Activated naive CD4-positive, alpha-beta T cell treated with anti-CD3 and anti-CD28 coated beads, Interleukin-2, amount 10 ng/mL, durations not matched to agents 7 days and 5 days (primary cell): ENCODE measurements around the gene CNTN2.

Source experiments
- CTCF ChIA-PET: fragments of 350-600 bp; sonication (Branson Sonifier 250); formaldehyde crosslinking; loops from one replicate; lab custom pipeline; 2021; ENCODE audit warnings: antibody characterized with exemption; lab: Charles Lee
- DNase-seq: peaks from one replicate; pipeline ENCODE4 v3.0.0-alpha.2; 2020
- H3K27ac Mint-ChIP-seq: one replicate; pipeline ENCODE4 v1.8.0; 2021; ENCODE audit warnings: mild to moderate bottlenecking, moderate library complexity, mixed read lengths
- H3K27me3 Mint-ChIP-seq: one replicate; pipeline ENCODE4 v1.8.0; 2021; ENCODE audit warnings: mild to moderate bottlenecking, mixed read lengths
- H3K36me3 Mint-ChIP-seq: one replicate; pipeline ENCODE4 v1.8.0; 2021; ENCODE audit warnings: mixed read lengths
- H3K4me1 Mint-ChIP-seq: one replicate; pipeline ENCODE4 v1.8.0; 2021; ENCODE audit warnings: mixed read lengths
- H3K4me3 Mint-ChIP-seq: one replicate; pipeline ENCODE4 v1.8.0; 2021; ENCODE audit warnings: mild to moderate bottlenecking, moderate library complexity, mixed read lengths
- H3K9me3 Mint-ChIP-seq: one replicate; pipeline ENCODE4 v1.8.0; 2021; ENCODE audit warnings: mixed read lengths

The CNTN2 gene

GRCh38 chr1:205064741-205065316 is 21.8 kb downstream of the CNTN2 start:
- H3K4me1 Mint-ChIP-seq, result no peaks in the 10 kb centered on the region
- no peaks in the 10 kb centered on the region for H3K9me3 Mint-ChIP-seq
- CTCF ChIA-PET, result no interaction called here
- H3K4me3 Mint-ChIP-seq, result no peak overlapping the region
- DNase-seq, result peak; percentile 8
- H3K27ac Mint-ChIP-seq, result no peak overlapping the region
- peaks cover 12% of the 10 kb centered on the region for H3K27me3 Mint-ChIP-seq
- no peaks in the 10 kb centered on the region for H3K36me3 Mint-ChIP-seq

DNA sequence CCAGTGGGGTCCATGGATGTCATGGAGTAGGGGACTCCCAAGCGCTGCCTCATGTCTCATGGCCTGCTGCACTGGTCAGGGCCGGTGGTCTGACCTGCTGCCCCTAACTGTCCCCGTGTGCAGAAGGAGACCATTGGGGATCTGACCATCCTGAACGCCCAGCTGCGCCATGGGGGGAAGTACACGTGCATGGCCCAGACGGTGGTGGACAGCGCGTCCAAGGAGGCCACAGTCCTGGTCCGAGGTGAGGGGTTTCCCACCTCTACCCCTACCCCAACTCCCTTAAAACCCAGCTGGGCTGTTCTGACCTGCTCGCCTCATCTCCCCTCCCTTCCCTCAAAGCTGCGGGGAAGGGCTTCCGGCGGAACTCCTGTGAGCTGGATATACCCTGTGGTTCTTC is 22.7 kb downstream of the CNTN2 start:
- H3K27me3 Mint-ChIP-seq, result peaks cover 12% of the 10 kb centered on the region
- H3K4me1 Mint-ChIP-seq, result no peaks in the 10 kb centered on the region
- no peaks in the 10 kb centered on the region for H3K9me3 Mint-ChIP-seq
- H3K36me3 Mint-ChIP-seq, result no peaks in the 10 kb centered on the region
- no peak for DNase-seq
- CTCF ChIA-PET, result interaction anchor here (1.3 kb wide), 1 partner anchor 24 kb away, joined by 3 read pairs; no protein-coding TSS in a partner anchor
- no peak overlapping the region for H3K27ac Mint-ChIP-seq
- no peak overlapping the region for H3K4me3 Mint-ChIP-seq

DNA sequence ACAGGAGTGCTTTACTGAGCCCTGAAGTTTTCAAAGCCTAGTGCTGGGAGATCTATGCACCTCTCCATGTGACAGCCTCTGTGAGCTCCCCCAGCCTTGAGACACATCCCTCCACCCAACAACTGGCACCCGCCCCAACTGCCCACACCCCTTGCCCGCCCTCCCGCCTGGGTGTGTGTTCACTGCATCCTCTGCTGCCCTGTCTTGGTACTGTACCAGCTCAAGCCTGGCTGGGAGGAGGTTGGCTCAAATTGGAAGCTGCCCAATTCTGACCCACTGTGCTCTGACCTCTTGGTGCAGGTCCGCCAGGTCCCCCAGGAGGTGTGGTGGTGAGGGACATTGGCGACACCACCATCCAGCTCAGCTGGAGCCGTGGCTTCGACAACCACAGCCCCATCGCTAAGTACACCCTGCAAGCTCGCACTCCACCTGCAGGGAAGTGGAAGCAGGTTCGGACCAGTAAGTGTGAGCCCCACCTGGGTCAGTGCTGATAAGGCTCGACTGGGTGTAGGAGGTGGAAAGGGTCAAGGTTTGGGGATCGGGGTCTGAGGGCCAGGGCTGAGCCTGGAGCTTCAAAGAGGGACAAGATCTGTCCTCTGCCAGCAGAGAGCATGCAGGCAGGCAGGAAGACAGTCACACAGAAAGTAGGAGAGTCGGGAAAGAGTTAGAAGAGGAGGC is 23.3 kb downstream of the CNTN2 start:
- Mint-ChIP-seq H3K4me3 (no peak overlapping the region), H3K36me3 (no peaks in the 10 kb centered on the region), H3K9me3 (no peaks in the 10 kb centered on the region), H3K4me1 (no peaks in the 10 kb centered on the region), H3K27me3 (peaks cover 12% of the 10 kb centered on the region), H3K27ac (no peak overlapping the region)
- no peak for DNase-seq
- CTCF ChIA-PET, result interaction anchor here (0.7 to 1.3 kb wide), 2 partner anchors 23 to 101 kb away, joined by 3 read pairs; no protein-coding TSS in a partner anchor

GRCh38 chr1:205067031-205067430 is 24.0 kb downstream of the CNTN2 start:
- Mint-ChIP-seq H3K27ac (no peak overlapping the region), H3K4me3 (no peak overlapping the region), H3K4me1 (no peaks in the 10 kb centered on the region), H3K27me3 (peaks cover 12% of the 10 kb centered on the region), H3K36me3 (no peaks in the 10 kb centered on the region), H3K9me3 (no peaks in the 10 kb centered on the region)
- CTCF ChIA-PET, result interaction anchor here (0.7 to 1.3 kb wide), 2 partner anchors 22 to 102 kb away, joined by 3 read pairs; no protein-coding TSS in a partner anchor
- no peak for DNase-seq

DNA sequence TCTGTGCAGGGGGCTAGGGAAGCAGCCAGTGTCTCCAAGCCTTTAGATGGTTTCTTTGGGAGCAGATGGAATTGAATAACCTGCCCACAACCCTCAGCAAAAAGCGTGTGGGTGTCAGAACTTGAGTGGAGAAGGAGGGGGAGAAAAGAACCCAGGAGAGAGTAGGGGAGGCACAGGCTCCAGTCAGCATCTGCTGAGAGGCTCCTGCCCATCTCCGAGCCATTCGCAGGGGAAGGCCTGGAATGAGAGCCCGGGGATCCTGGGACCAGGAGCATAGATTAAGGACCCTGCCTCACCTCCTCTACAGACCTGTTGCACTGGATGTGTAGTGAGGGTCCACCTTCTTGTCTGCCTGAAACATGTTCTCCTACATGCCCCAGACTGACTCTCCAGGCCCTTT is 25.0 kb downstream of the CNTN2 start:
- Mint-ChIP-seq H3K36me3 (no peaks in the 10 kb centered on the region), H3K4me3 (no peak overlapping the region), H3K4me1 (no peaks in the 10 kb centered on the region), H3K9me3 (no peaks in the 10 kb centered on the region), H3K27me3 (peaks cover 8% of the 10 kb centered on the region), H3K27ac (no peak overlapping the region)
- CTCF ChIA-PET, result interaction anchor here (1.0 kb wide), 1 partner anchor 42 kb away, joined by 3 read pairs; no protein-coding TSS in a partner anchor
- DNase-seq, result peak; percentile 6

DNA sequence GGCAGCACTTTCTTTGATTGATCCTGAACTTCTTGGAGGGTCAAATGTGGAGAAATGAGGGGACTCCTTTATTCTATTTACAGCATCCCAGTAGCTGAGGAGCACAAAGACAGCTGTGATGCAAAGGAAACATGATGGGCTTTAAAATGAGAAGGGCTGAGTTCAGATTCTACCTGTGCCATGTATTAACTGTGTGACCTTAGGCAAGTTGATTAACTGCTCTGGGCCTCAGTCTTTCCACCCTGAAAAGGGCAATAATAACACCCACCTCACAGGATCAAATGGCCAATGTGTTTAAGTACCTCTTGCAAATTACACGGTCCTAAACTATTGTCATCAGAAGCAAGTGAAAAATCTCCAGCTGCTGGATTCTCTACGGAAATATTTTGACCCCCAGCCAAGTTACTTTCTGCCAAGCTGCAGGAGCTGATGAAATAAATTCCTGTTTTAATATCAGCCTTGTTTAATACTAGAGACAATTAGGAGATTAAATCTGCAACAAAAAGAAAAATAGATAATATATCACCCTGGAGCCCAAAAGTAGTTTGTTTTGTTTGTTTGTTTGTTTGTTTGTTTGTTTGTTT is 25.5 kb downstream of the CNTN2 start:
- no peak overlapping the region for H3K27ac Mint-ChIP-seq
- H3K4me1 Mint-ChIP-seq, result no peaks in the 10 kb centered on the region
- no peak overlapping the region for H3K4me3 Mint-ChIP-seq
- H3K36me3 Mint-ChIP-seq, result no peaks in the 10 kb centered on the region
- peaks cover 6% of the 10 kb centered on the region for H3K27me3 Mint-ChIP-seq
- H3K9me3 Mint-ChIP-seq, result no peaks in the 10 kb centered on the region
- peak; percentile 3 for DNase-seq
- CTCF ChIA-PET, result interaction anchor here (0.5 to 1.0 kb wide), 2 partner anchors 41 to 92 kb away, joined by 3 read pairs; no protein-coding TSS in a partner anchor

DNA sequence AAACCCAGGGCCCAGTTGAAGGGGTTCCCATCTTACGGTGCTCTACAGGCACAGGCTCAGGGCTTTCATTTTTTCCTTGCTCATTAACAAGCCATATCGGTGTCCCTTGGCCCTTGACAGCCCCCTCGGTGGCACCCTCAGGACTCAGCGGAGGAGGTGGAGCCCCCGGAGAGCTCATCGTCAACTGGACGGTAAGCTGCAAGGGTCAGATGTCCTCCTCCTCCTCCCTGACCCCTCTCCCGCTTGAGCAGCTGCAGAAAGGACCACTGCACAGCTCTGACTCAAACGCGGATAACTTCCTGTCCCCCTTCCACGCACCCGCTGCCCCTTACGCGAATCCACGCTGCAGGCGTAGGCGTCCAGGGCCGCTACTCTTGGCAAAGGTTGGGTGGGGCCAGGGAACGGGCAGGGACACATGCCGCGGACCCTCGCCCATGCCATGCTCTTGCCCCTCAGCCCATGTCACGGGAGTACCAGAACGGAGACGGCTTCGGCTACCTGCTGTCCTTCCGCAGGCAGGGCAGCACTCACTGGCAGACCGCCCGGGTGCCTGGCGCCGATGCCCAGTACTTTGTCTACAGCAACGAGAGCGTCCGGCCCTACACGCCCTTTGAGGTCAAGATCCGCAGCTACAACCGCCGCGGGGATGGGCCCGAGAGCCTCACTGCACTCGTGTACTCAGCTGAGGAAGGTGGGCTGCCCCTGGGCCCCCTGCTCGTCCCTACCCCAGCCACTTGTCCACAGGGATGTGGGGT is 26.5 kb downstream of the CNTN2 start:
- no peaks in the 10 kb centered on the region for H3K9me3 Mint-ChIP-seq
- H3K36me3 Mint-ChIP-seq, result no peaks in the 10 kb centered on the region
- peak; percentile 15 for DNase-seq
- no peak overlapping the region for H3K27ac Mint-ChIP-seq
- peaks cover 6% of the 10 kb centered on the region for H3K27me3 Mint-ChIP-seq
- H3K4me3 Mint-ChIP-seq, result no peak overlapping the region
- H3K4me1 Mint-ChIP-seq, result no peaks in the 10 kb centered on the region
- CTCF ChIA-PET, result interaction anchor here (7.7 kb wide), 1 partner anchor 7 kb away, joined by 56 read pairs; no protein-coding TSS in a partner anchor

- Mint-ChIP-seq H3K27me3 (peaks cover 11% of the 10 kb centered on the region), H3K4me3 (no peak overlapping the region), H3K36me3 (no peaks in the 10 kb centered on the region), H3K27ac (no peak overlapping the region), H3K9me3 (no peaks in the 10 kb centered on the region), H3K4me1 (no peaks in the 10 kb centered on the region)
- no peak for DNase-seq
- CTCF ChIA-PET, result interaction anchor here (1.0 to 7.7 kb wide), 3 partner anchors 9 to 107 kb away, joined by 3 to 56 read pairs (median 4); no protein-coding TSS in a partner anchor
These were observed 28.0 kb downstream of the CNTN2 start for GRCh38 chr1:205071028-205071409.

- Mint-ChIP-seq H3K4me1 (no peaks in the 10 kb centered on the region), H3K4me3 (no peak overlapping the region), H3K27me3 (peaks cover 12% of the 10 kb centered on the region), H3K9me3 (no peaks in the 10 kb centered on the region), H3K36me3 (no peaks in the 10 kb centered on the region), H3K27ac (no peak overlapping the region)
- CTCF ChIA-PET, result interaction anchor here (1.0 to 7.7 kb wide), 3 partner anchors 10 to 106 kb away, joined by 3 to 56 read pairs (median 4); no protein-coding TSS in a partner anchor
- no peak for DNase-seq
These were observed 28.8 kb downstream of the CNTN2 start for GRCh38 chr1:205071801-205072200.

- Mint-ChIP-seq H3K27ac (no peak overlapping the region), H3K9me3 (no peaks in the 10 kb centered on the region), H3K36me3 (no peaks in the 10 kb centered on the region), H3K27me3 (peaks cover 12% of the 10 kb centered on the region), H3K4me1 (no peaks in the 10 kb centered on the region), H3K4me3 (no peak overlapping the region)
- DNase-seq, result no peak
- CTCF ChIA-PET, result interaction anchor here (1.8 to 7.7 kb wide), 2 partner anchors 10 to 95 kb away, joined by 4 to 56 read pairs; no protein-coding TSS in a partner anchor
These were observed 29.3 kb downstream of the CNTN2 start for GRCh38 chr1:205072286-205072685.

DNA sequence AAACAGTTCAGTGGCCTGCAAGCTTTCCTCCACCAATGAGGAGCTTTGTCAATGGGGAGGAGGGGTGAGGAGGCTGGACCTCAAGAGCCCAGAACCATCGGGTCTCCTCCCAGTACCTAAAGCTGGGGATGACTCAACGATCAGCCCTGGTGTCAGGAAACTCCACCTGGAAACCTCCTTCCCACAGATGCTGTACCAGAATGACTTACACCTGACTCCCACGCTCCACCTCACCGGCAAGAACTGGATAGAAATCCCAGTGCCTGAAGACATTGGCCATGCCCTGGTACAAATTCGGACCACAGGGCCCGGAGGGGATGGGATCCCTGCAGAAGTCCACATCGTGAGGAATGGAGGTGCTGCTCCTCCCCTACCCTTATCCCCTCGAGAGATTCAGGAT is 29.9 kb downstream of the CNTN2 start:
- Mint-ChIP-seq H3K4me3 (no peak overlapping the region), H3K9me3 (no peaks in the 10 kb centered on the region), H3K27me3 (peaks cover 12% of the 10 kb centered on the region), H3K36me3 (no peaks in the 10 kb centered on the region), H3K27ac (no peak overlapping the region), H3K4me1 (no peaks in the 10 kb centered on the region)
- DNase-seq, result no peak
- CTCF ChIA-PET, result interaction anchor here (7.7 kb wide), 1 partner anchor 11 kb away, joined by 56 read pairs; no protein-coding TSS in a partner anchor

DNA sequence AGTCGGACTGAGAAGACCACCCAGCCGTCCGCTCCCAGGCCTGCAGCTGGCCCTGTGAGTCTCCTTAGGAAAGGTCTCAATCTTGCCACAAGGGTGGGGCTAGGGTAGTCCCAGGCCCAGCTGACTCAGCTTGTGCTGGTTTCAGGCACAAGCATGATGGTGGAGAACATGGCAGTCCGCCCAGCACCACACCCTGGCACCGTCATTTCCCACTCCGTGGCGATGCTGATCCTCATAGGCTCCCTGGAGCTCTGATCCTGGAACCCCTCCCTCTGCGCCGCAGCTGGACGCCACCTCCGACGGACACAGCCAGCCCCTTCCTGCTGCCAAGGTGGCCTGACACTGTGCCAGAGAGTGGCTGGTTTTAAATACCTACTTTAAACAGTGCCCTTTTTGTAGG is 30.5 kb downstream of the CNTN2 start:
- peaks cover 12% of the 10 kb centered on the region for H3K27me3 Mint-ChIP-seq
- CTCF ChIA-PET, result interaction anchor here (7.7 kb wide), 1 partner anchor 11 kb away, joined by 56 read pairs; no protein-coding TSS in a partner anchor
- H3K27ac Mint-ChIP-seq, result no peak overlapping the region
- H3K4me1 Mint-ChIP-seq, result no peaks in the 10 kb centered on the region
- H3K9me3 Mint-ChIP-seq, result no peaks in the 10 kb centered on the region
- no peak for DNase-seq
- no peaks in the 10 kb centered on the region for H3K36me3 Mint-ChIP-seq
- H3K4me3 Mint-ChIP-seq, result no peak overlapping the region

DNA sequence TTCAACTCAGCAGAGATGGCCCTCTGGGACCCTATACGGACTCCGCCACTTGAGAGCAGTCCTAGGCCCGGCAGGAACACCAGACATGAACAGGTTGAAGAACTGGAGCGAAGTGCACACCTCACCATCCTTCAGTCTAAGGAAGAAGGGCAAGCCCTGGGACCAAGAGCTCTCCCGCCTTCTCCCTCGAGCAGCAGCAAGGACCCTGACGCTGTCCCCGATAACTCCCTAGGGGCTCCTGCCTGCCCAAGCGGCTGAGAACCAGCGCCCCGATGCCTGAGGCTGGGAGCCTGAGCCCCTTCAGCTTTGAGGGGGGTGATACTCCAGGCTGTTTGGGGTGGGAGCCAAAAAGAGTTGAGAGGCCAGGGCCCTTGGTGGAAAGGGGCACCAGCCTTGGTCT is 31.1 kb downstream of the CNTN2 start:
- Mint-ChIP-seq H3K27me3 (peaks cover 12% of the 10 kb centered on the region), H3K27ac (no peak overlapping the region), H3K9me3 (no peaks in the 10 kb centered on the region), H3K36me3 (no peaks in the 10 kb centered on the region), H3K4me3 (no peak overlapping the region), H3K4me1 (no peaks in the 10 kb centered on the region)
- CTCF ChIA-PET, result interaction anchor here (7.7 kb wide), 1 partner anchor 12 kb away, joined by 56 read pairs; no protein-coding TSS in a partner anchor
- no peak for DNase-seq
